IPS-NIHi7 (cell line): ENCODE data around the gene WNT7B.

Experiments used
- DNase-seq: peaks from one replicate; pipeline ENCODE4 v3.0.0; 2012; ENCODE audit warnings: mixed read lengths; ENCODE audit errors: extremely low spot score

Gene WNT7B

GRCh38 chr22:45889093-45889538 is 87.8 kb downstream of the WNT7B start:
- DNase-seq = no peak

- DNase-seq = no peak
Measured at GRCh38 chr22:45888221-45889092, 88.5 kb downstream of the WNT7B start.

- DNase-seq = no peak
Measured at GRCh38 chr22:45887202-45888131, 89.5 kb downstream of the WNT7B start.

- DNase-seq = no peak
Measured at GRCh38 chr22:45886540-45886939, 90.4 kb downstream of the WNT7B start.

- DNase-seq = no peak
Measured at GRCh38 chr22:45885941-45886395, 91.0 kb downstream of the WNT7B start.

- DNase-seq = no peak
Measured at GRCh38 chr22:45885171-45885840, 91.7 kb downstream of the WNT7B start.

- no peak for DNase-seq
Measured at GRCh38 chr22:45884201-45885062, 92.5 kb downstream of the WNT7B start.

GRCh38 chr22:45883811-45884170 is 93.2 kb downstream of the WNT7B start:
- DNase-seq = no peak

- no peak for DNase-seq
Measured at GRCh38 chr22:45882881-45883810, 93.8 kb downstream of the WNT7B start.

GRCh38 chr22:45881524-45881875 is 95.5 kb downstream of the WNT7B start:
- DNase-seq = no peak

- no peak for DNase-seq
Measured at GRCh38 chr22:45880716-45881523, 96.0 kb downstream of the WNT7B start.

GRCh38 chr22:45880091-45880715 is 96.8 kb downstream of the WNT7B start:
- no peak for DNase-seq

GRCh38 chr22:45879552-45879949 is 97.4 kb downstream of the WNT7B start:
- DNase-seq = no peak

GRCh38 chr22:45878901-45879551 is 97.9 kb downstream of the WNT7B start:
- DNase-seq = no peak

GRCh38 chr22:45878051-45878781 is 98.7 kb downstream of the WNT7B start:
- DNase-seq = no peak

- no peak for DNase-seq
Measured at GRCh38 chr22:45877651-45878050, 99.3 kb downstream of the WNT7B start.

- no peak for DNase-seq
Measured at GRCh38 chr22:45877036-45877380, 100.0 kb downstream of the WNT7B start.
